ENCODE results near the gene EVA1C.
A peak's percentile ranks its signal among the peaks of the same experiment; 100 is the strongest.
"Not testable (repeated sequence)": the region's sequence is repeated elsewhere in the genome, so short reads cannot be mapped to it uniquely, and the experiment has no call there.

The EVA1C gene

GRCh38 chr21:32389337-32390015, 23.0 kb upstream of the EVA1C start:
- DNase-seq (ENCODE audit: insufficient read length, low spot score) (no peak), FAIRE-seq (no peak)

GRCh38 chr21:32390537-32391224, 21.8 kb upstream of the EVA1C start:
- not testable (repeated sequence) for DNase-seq (ENCODE audit: insufficient read length, low spot score); FAIRE-seq

GRCh38 chr21:32391755-32392154, 20.8 kb upstream of the EVA1C start:
- DNase-seq (ENCODE audit: insufficient read length, low spot score) (no peak), FAIRE-seq (no peak)

GRCh38 chr21:32392299-32392879, 20.1 kb upstream of the EVA1C start:
- DNase-seq (ENCODE audit: insufficient read length, low spot score): no peak
- no peak for FAIRE-seq

- FAIRE-seq: peak; percentile 51
- DNase-seq (ENCODE audit: insufficient read length, low spot score): peak; percentile 87
Measured at GRCh38 chr21:32392880-32393676, 19.4 kb upstream of the EVA1C start, which contains the start of gene URB1. Gene URB1, minus strand, starts transcription at chr21:32393012. Its CDS starts 102 bp downstream, at chr21:32392910.

GRCh38 chr21:32393677-32394001, 18.9 kb upstream of the EVA1C start:
- no peak for DNase-seq (ENCODE audit: insufficient read length, low spot score)
- no peak for FAIRE-seq

- DNase-seq (ENCODE audit: insufficient read length, low spot score) (peak; percentile 76), FAIRE-seq (no peak)
Measured at GRCh38 chr21:32403201-32403777, 9.2 kb upstream of the EVA1C start.

- FAIRE-seq: no peak
- DNase-seq (ENCODE audit: insufficient read length, low spot score): no peak
Measured at GRCh38 chr21:32406405-32406804, 6.1 kb upstream of the EVA1C start.

GRCh38 chr21:32410291-32410690, 2.2 kb upstream of the EVA1C start:
- no peak for FAIRE-seq

GRCh38 chr21:32410916-32411315, 1.6 kb upstream of the EVA1C start:
- FAIRE-seq (no peak), DNase-seq (ENCODE audit: insufficient read length, low spot score) (no peak)

More at GRCh38 chr21:32410291-32410690, 2.2 kb upstream of the EVA1C start:
- DNase-seq (ENCODE audit: insufficient read length, low spot score): no peak

GRCh38 chr21:32411350-32412161, 950 bp upstream of the EVA1C start:
- DNase-seq (ENCODE audit: insufficient read length, low spot score) (peak; percentile 48), FAIRE-seq (no peak)

- no peak for DNase-seq (ENCODE audit: insufficient read length, low spot score)
Measured at GRCh38 chr21:32413015-32413504, 554 bp downstream of the EVA1C start.

GRCh38 chr21:32413697-32414578, 1.4 kb downstream of the EVA1C start:
- FAIRE-seq: no peak
- DNase-seq (ENCODE audit: insufficient read length, low spot score): no peak

More at GRCh38 chr21:32413015-32413504, 554 bp downstream of the EVA1C start:
- no peak for FAIRE-seq

GRCh38 chr21:32414579-32415358, 2.3 kb downstream of the EVA1C start:
- DNase-seq (ENCODE audit: insufficient read length, low spot score) (no peak), FAIRE-seq (no peak)

- no peak for FAIRE-seq
- DNase-seq (ENCODE audit: insufficient read length, low spot score): no peak
Measured at GRCh38 chr21:32415451-32416398, 3.2 kb downstream of the EVA1C start.

- FAIRE-seq: no peak
- no peak for DNase-seq (ENCODE audit: insufficient read length, low spot score)
Measured at GRCh38 chr21:32418146-32418545, 5.6 kb downstream of the EVA1C start.

- DNase-seq (ENCODE audit: insufficient read length, low spot score) (no peak), FAIRE-seq (no peak)
Measured at GRCh38 chr21:32422064-32422463, 9.6 kb downstream of the EVA1C start.
